AG04450 (cell line): ENCODE results near the gene DNM3. TPM values are rescaled to one million over a fixed set of nuclear protein-coding genes. Genes with fewer than 3 reads are reported as not detected.

ENCODE experiments used
- CTCF ChIA-PET: fragments of 300-600, 350-600 bp; formaldehyde crosslinking; extraction: SDS; loops from one replicate; lab custom pipeline; 2022; ENCODE audit warnings: antibody characterized with exemption, inconsistent platforms; lab: Charles Lee
- POLR2A ChIA-PET: fragments of 350-600 bp; formaldehyde crosslinking; extraction: SDS; loops from one replicate; lab custom pipeline; 2021; ENCODE audit warnings: antibody characterized with exemption, inconsistent platforms; lab: Yijun Ruan, JAX
- DNase-seq: peaks from one replicate; pipeline ENCODE4 v3.0.0-alpha.2; 2011; ENCODE audit warnings: low read depth, low spot score
- H3K27ac ChIP-seq: one replicate; pipeline ENCODE4 v1.5.1; 2012; ENCODE audit warnings: low read depth, low read length, control low read depth
- H3K27me3 ChIP-seq: one replicate; pipeline ENCODE4 v1.6.0; 2012; ENCODE audit warnings: low read length; ENCODE audit not compliant: control insufficient read depth, insufficient read depth
- H3K4me3 ChIP-seq: 2 replicates; pipeline ENCODE4 v1.5.1; 2011; ENCODE audit warnings: mild to moderate bottlenecking, low read depth, low read length, control low read depth
- H3K9me3 ChIP-seq: 2 replicates; pipeline ENCODE4 v1.5.1; 2012; ENCODE audit warnings: low read length; ENCODE audit not compliant: control insufficient read depth, insufficient read depth
- CTCF ChIP-seq: IDR thresholded peaks from 2 replicates; pipeline ENCODE4 v1.5.1; 2011; ENCODE audit warnings: low read depth, low read length, control low read depth, inconsistent platforms
- polyA plus RNA-seq: library from polyadenylated mRNA; depleted of rRNA; stranded (reverse); fragments of >200 nt; gene quantifications from 2 replicates; pipeline ENCODE4 v1.2.3, GENCODE V29; 2011

Gene DNM3
- polyA plus RNA-seq, 1 experiment: 0.37 TPM

GRCh38 chr1:172380441-172381244, 539.3 kb downstream of the DNM3 start:
- no peaks in the 10 kb centered on the region for H3K27me3 ChIP-seq
- H3K27ac ChIP-seq: no peak overlapping the region
- H3K4me3 ChIP-seq: no peak overlapping the region
- no peak for DNase-seq
- no peak for TF ChIP-seq CTCF
- ChIA-PET POLR2A (interaction anchor here (0.6 kb wide), 2 partner anchors 22 to 37 kb away, joined by 3 to 6 read pairs; no protein-coding TSS in a partner anchor), CTCF (interaction anchor here (0.6 kb wide), 1 partner anchor 34 kb away, joined by 4 read pairs; no protein-coding TSS in a partner anchor)
- no peaks in the 10 kb centered on the region for H3K9me3 ChIP-seq

GRCh38 chr1:172381946-172382345, 540.6 kb downstream of the DNM3 start:
- ChIA-PET CTCF (no interaction called here), POLR2A (interaction anchor here (0.6 to 1.1 kb wide), 2 partner anchors 23 to 98 kb away, joined by 3 to 5 read pairs; no protein-coding TSS in a partner anchor)
- no peak for TF ChIP-seq CTCF
- no peak overlapping the region for H3K27ac ChIP-seq
- no peaks in the 10 kb centered on the region for H3K9me3 ChIP-seq
- DNase-seq: no peak
- H3K4me3 ChIP-seq: no peak overlapping the region
- no peaks in the 10 kb centered on the region for H3K27me3 ChIP-seq

GRCh38 chr1:172382406-172382805, 541.1 kb downstream of the DNM3 start:
- no peak for DNase-seq
- TF ChIP-seq CTCF: no peak
- POLR2A ChIA-PET: interaction anchor here (0.6 to 1.1 kb wide), 3 partner anchors 24 to 202 kb away, joined by 3 to 6 read pairs (median 5); no protein-coding TSS in a partner anchor
- no peak overlapping the region for H3K4me3 ChIP-seq
- H3K27ac ChIP-seq: no peak overlapping the region
- H3K9me3 ChIP-seq: no peaks in the 10 kb centered on the region
- CTCF ChIA-PET: no interaction called here
- H3K27me3 ChIP-seq: no peaks in the 10 kb centered on the region

- TF ChIP-seq CTCF: no peak
- ChIA-PET POLR2A (interaction anchor here (0.7 kb wide), 1 partner anchor 202 kb away, joined by 6 read pairs; no protein-coding TSS in a partner anchor), CTCF (no interaction called here)
- DNase-seq: no peak
- no peaks in the 10 kb centered on the region for H3K9me3 ChIP-seq
- H3K27me3 ChIP-seq: no peaks in the 10 kb centered on the region
- no peak overlapping the region for H3K27ac ChIP-seq
- H3K4me3 ChIP-seq: no peak overlapping the region
Measured at GRCh38 chr1:172382990-172383389, 541.7 kb downstream of the DNM3 start.

GRCh38 chr1:172383536-172383935, 542.2 kb downstream of the DNM3 start:
- Histone ChIP-seq H3K9me3 (no peaks in the 10 kb centered on the region), H3K27me3 (no peaks in the 10 kb centered on the region), H3K4me3 (no peak overlapping the region), H3K27ac (no peak overlapping the region)
- ChIA-PET CTCF (interaction anchor here (1.6 kb wide), 1 partner anchor 381 kb away, joined by 6 read pairs; no protein-coding TSS in a partner anchor), POLR2A (no interaction called here)
- no peak for DNase-seq
- TF ChIP-seq CTCF: no peak
